Erythroblast (primary cell): ENCODE data around the gene LTBP4.
"Not testable (repeated sequence)": the region's sequence is repeated elsewhere in the genome, so short reads cannot be mapped to it uniquely, and the experiment has no call there.

Experiments used
- GATA1 ChIP-seq: IDR thresholded peaks from 2 replicates; pipeline ENCODE4 v1.6.1; 2011; ENCODE audit warnings: low read depth, mild to moderate bottlenecking, control low read depth, low read length, moderate library complexity
- POLR2A ChIP-seq: IDR thresholded peaks from 2 replicates; pipeline ENCODE4 v1.6.1; 2011; ENCODE audit warnings: mild to moderate bottlenecking, low read length

DNA sequence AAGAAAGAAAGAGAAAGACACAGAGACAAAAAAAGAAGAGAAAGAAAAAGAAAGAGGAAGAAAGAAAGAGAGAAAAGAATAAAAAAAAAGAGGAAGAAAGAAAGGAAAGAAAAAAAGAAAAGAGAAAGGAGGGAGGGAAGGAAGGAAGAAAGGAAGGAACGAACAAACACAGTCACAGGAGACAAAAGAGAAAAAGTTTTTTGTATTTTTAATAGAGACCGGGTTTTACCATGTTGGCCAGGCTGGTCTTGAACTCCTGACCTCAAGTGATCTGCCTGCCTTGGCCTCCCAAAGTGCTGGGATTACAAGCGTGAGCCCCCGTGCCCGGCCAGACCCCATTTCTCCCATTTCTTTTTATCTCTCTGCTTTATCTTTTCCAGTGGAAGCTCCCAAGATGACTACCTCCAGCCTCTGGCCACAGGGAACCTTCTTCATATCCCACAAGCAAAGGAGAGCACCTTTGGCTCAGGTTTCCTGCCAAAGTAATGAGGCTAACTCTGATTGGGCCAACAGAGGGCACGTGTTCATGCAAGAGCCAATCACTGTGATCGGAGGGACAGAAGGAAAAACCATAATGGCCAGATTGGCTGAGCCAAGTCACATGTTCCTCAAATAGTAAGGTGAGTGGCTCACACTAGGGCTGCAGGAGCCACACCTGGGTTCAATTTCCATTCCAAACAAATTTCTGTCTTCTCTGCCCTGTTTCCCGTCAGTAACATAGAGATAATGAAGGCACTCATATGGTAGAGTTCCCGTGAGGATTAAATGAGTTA, 48.9 kb downstream of the LTBP4 start:
- not testable (repeated sequence) for TF ChIP-seq POLR2A, GATA1
